Heart left ventricle (tissue), 13 donors: ENCODE data around the gene ANGPTL4.

ENCODE experiments used
- CTCF ChIP-seq, 12 donors: fragments of 200-600 bp; sonication (generic) in 4 of 12; IDR thresholded peaks; one replicate each; pipeline versions ENCODE4 v1.5.0 to v1.8.0; 2018 to 2022; ENCODE audit warnings: antibody characterized with exemption in 12 of 12, mild to moderate bottlenecking in 5 of 12
- POLR2A ChIP-seq, 2 donors: fragments of 450-650 bp; IDR thresholded peaks; one replicate each; pipeline ENCODE4 v1.6.1; 2017; ENCODE audit warnings: antibody characterized with exemption in 2 of 2, mild to moderate bottlenecking in 2 of 2, moderate library complexity in 2 of 2
- donor health status: ischemic (EF 13 %, LVEDD 7.1; RV severe dilation, severe dysfunction).
- donor health status: DM: no; HTN: yes; CAD: no.
- donor health status: DM: no; HTN: no; CAD: no.
- donor health status: ischemic (EF 25% LVEDD 6.9; RV normal size, moderate dysfunction).
- donor health status: ischemic (EF 25% LVEDD 5.7; RV mildly dilated, moderate dysfunction).
- donor health status: ischemic (EF 35%, LVEDD 5.7; RV mildly dilated, moderate dysfunction).
- donor health status: nonischemic (EF 11% LVEDD 7.7; RV severe dilation, severe dysfunction).
- donor health status: DM: yes; HTN: yes; CAD: no.
- donor health status: PGD.
- donor health status: ischemic (EF 29% LVEDD 5.4; RV normal size, mild dysfunction).
- donor health status: nonischemic (EF 23%, LVEDD 6.1; RV moderate dilation, normal function).

GRCh38 chr19:8393192-8393870, 29.4 kb downstream of the ANGPTL4 start:
- TF ChIP-seq CTCF (IDR thresholded peaks at IDR 0.05) (no peak), POLR2A (IDR thresholded peaks at IDR 0.05) (no peak)
